ENCODE measurements around the gene ARAF.

Gene ARAF

DNA sequence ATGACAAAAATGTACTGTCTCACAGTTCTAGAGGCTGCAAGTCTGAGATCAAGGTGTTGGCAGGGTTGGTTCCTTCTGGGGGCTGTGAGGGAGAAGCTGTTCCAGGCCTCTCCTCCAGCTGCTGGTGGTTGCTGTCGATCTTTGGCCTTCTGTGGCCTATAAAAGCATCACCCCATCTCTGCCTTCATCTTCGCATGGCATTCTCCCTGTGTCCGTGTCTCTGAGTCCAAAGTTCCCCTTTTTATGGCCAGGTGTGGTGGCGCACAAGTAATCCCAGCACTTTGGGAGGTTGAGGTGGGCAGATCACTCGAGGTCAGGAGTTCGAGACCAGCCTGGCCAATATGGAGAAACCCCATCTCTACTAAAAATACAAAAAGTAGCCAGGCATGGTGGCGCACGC is 31.5 kb upstream of the ARAF start:
- CTCF ChIA-PET, result no interaction called here

More for the DNA sequence above, 31.5 kb upstream of the ARAF start:
- TF ChIP-seq, protein P1, sequence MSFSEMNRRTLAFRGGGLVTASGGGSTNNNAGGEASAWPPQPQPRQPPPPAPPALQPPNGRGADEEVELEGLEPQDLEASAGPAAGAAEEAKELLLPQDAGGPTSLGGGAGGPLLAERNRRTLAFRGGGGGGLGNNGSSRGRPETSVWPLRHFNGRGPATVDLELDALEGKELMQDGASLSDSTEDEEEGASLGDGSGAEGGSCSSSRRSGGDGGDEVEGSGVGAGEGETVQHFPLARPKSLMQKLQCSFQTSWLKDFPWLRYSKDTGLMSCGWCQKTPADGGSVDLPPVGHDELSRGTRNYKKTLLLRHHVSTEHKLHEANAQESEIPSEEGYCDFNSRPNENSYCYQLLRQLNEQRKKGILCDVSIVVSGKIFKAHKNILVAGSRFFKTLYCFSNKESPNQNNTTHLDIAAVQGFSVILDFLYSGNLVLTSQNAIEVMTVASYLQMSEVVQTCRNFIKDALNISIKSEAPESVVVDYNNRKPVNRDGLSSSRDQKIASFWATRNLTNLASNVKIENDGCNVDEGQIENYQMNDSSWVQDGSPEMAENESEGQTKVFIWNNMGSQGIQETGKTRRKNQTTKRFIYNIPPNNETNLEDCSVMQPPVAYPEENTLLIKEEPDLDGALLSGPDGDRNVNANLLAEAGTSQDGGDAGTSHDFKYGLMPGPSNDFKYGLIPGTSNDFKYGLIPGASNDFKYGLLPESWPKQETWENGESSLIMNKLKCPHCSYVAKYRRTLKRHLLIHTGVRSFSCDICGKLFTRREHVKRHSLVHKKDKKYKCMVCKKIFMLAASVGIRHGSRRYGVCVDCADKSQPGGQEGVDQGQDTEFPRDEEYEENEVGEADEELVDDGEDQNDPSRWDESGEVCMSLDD (tag by site-specific recombination; IDR thresholded peaks at IDR 0.05), result no peak
- TF ChIP-seq ZNF423 (tag by site-specific recombination; IDR thresholded peaks at IDR 0.05) (no peak), ZNF19 (tag by site-specific recombination; IDR thresholded peaks at IDR 0.05; ENCODE audit: low read depth) (no peak), ZNF138 (tag by site-specific recombination; IDR thresholded peaks at IDR 0.05; ENCODE audit: borderline replicate concordance) (no peak), ZNF350 (tag by site-specific recombination; IDR thresholded peaks at IDR 0.05) (no peak), SP7 (tag by site-specific recombination; IDR thresholded peaks at IDR 0.05) (no peak), ZNF707 (tag by site-specific recombination; IDR thresholded peaks at IDR 0.05) (no peak), ZNF670 (tag by site-specific recombination; IDR thresholded peaks at IDR 0.05; ENCODE audit: low read depth) (no peak)
- TF ChIP-seq, protein P2, sequence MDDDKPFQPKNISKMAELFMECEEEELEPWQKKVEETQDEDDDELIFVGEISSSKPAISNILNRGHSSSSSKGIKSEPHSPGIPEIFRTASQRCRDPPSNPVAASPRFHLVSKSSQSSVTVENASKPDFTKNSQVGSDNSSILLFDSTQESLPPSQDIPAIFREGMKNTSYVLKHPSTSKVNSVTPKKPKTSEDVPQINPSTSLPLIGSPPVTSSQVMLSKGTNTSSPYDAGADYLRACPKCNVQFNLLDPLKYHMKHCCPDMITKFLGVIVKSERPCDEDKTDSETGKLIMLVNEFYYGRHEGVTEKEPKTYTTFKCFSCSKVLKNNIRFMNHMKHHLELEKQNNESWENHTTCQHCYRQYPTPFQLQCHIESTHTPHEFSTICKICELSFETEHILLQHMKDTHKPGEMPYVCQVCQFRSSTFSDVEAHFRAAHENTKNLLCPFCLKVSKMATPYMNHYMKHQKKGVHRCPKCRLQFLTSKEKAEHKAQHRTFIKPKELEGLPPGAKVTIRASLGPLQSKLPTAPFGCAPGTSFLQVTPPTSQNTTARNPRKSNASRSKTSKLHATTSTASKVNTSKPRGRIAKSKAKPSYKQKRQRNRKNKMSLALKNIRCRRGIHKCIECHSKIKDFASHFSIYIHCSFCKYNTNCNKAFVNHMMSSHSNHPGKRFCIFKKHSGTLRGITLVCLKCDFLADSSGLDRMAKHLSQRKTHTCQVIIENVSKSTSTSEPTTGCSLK (tag by site-specific recombination; IDR thresholded peaks at IDR 0.05), result no peak
- TF ChIP-seq, protein P3, sequence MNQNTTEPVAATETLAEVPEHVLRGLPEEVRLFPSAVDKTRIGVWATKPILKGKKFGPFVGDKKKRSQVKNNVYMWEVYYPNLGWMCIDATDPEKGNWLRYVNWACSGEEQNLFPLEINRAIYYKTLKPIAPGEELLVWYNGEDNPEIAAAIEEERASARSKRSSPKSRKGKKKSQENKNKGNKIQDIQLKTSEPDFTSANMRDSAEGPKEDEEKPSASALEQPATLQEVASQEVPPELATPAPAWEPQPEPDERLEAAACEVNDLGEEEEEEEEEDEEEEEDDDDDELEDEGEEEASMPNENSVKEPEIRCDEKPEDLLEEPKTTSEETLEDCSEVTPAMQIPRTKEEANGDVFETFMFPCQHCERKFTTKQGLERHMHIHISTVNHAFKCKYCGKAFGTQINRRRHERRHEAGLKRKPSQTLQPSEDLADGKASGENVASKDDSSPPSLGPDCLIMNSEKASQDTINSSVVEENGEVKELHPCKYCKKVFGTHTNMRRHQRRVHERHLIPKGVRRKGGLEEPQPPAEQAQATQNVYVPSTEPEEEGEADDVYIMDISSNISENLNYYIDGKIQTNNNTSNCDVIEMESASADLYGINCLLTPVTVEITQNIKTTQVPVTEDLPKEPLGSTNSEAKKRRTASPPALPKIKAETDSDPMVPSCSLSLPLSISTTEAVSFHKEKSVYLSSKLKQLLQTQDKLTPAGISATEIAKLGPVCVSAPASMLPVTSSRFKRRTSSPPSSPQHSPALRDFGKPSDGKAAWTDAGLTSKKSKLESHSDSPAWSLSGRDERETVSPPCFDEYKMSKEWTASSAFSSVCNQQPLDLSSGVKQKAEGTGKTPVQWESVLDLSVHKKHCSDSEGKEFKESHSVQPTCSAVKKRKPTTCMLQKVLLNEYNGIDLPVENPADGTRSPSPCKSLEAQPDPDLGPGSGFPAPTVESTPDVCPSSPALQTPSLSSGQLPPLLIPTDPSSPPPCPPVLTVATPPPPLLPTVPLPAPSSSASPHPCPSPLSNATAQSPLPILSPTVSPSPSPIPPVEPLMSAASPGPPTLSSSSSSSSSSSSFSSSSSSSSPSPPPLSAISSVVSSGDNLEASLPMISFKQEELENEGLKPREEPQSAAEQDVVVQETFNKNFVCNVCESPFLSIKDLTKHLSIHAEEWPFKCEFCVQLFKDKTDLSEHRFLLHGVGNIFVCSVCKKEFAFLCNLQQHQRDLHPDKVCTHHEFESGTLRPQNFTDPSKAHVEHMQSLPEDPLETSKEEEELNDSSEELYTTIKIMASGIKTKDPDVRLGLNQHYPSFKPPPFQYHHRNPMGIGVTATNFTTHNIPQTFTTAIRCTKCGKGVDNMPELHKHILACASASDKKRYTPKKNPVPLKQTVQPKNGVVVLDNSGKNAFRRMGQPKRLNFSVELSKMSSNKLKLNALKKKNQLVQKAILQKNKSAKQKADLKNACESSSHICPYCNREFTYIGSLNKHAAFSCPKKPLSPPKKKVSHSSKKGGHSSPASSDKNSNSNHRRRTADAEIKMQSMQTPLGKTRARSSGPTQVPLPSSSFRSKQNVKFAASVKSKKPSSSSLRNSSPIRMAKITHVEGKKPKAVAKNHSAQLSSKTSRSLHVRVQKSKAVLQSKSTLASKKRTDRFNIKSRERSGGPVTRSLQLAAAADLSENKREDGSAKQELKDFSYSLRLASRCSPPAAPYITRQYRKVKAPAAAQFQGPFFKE (tag by site-specific recombination; IDR thresholded peaks at IDR 0.05; ENCODE audit: borderline replicate concordance), result no peak
- TF ChIP-seq, protein P4, sequence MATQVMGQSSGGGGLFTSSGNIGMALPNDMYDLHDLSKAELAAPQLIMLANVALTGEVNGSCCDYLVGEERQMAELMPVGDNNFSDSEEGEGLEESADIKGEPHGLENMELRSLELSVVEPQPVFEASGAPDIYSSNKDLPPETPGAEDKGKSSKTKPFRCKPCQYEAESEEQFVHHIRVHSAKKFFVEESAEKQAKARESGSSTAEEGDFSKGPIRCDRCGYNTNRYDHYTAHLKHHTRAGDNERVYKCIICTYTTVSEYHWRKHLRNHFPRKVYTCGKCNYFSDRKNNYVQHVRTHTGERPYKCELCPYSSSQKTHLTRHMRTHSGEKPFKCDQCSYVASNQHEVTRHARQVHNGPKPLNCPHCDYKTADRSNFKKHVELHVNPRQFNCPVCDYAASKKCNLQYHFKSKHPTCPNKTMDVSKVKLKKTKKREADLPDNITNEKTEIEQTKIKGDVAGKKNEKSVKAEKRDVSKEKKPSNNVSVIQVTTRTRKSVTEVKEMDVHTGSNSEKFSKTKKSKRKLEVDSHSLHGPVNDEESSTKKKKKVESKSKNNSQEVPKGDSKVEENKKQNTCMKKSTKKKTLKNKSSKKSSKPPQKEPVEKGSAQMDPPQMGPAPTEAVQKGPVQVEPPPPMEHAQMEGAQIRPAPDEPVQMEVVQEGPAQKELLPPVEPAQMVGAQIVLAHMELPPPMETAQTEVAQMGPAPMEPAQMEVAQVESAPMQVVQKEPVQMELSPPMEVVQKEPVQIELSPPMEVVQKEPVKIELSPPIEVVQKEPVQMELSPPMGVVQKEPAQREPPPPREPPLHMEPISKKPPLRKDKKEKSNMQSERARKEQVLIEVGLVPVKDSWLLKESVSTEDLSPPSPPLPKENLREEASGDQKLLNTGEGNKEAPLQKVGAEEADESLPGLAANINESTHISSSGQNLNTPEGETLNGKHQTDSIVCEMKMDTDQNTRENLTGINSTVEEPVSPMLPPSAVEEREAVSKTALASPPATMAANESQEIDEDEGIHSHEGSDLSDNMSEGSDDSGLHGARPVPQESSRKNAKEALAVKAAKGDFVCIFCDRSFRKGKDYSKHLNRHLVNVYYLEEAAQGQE (tag by site-specific recombination; IDR thresholded peaks at IDR 0.05), result no peak
- no peaks in the 10 kb centered on the region for H3K36me3 ChIP-seq (ENCODE audit: control insufficient read depth in 2 of 2, insufficient read depth in 1 of 2, low read length in 2 of 2)
- H3K27ac ChIP-seq (ENCODE audit: extremely low read depth, low read depth, low read length), result no peak overlapping the region
- no peaks in the 10 kb centered on the region; the same call in 1 of the 2 replicates for H3K9me3 ChIP-seq (ENCODE audit: control insufficient read depth, insufficient read depth, low read depth, low read length)
- H3K4me1 ChIP-seq (ENCODE audit: control insufficient read depth, insufficient read depth, low read length), result no peaks in the 10 kb centered on the region
- no peak overlapping the region for H3K4me3 ChIP-seq (ENCODE audit: low read depth, low read length)
- POLR2A ChIA-PET, result no interaction called here
